Activated naive CD8-positive, alpha-beta T cell treated with anti-CD3 and anti-CD28 coated beads for 36 hours (primary cell): ENCODE measurements around the gene ANKRD11. TPM values are rescaled to one million over a fixed set of nuclear protein-coding genes. Genes with fewer than 3 reads are reported as not detected.
A peak's percentile ranks its signal among the peaks of the same experiment; 100 is the strongest.

Experiments
- DNase-seq: peaks from one replicate; pipeline ENCODE4 v3.0.0; 2021
- H3K27ac Mint-ChIP-seq: one replicate; pipeline ENCODE4 v1.8.0; 2022; ENCODE audit warnings: mild to moderate bottlenecking, moderate library complexity, mixed read lengths
- H3K27me3 Mint-ChIP-seq: one replicate; pipeline ENCODE4 v1.8.0; 2022; ENCODE audit warnings: mild to moderate bottlenecking, mixed read lengths
- H3K36me3 Mint-ChIP-seq: one replicate; pipeline ENCODE4 v1.8.0; 2021; ENCODE audit warnings: mild to moderate bottlenecking, mixed read lengths
- H3K4me1 Mint-ChIP-seq: one replicate; pipeline ENCODE4 v1.8.0; 2021; ENCODE audit warnings: mixed read lengths
- H3K4me3 Mint-ChIP-seq: one replicate; pipeline ENCODE4 v1.8.0; 2022; ENCODE audit warnings: mild to moderate bottlenecking, moderate library complexity, mixed read lengths
- H3K9me3 Mint-ChIP-seq: one replicate; pipeline ENCODE4 v1.8.0; 2022; ENCODE audit warnings: mixed read lengths
- total RNA-seq, 2 experiments: library from RNA; stranded (reverse); gene quantifications; one replicate each; pipeline ENCODE4 v1.2.3, GENCODE V29; 2021

Gene ANKRD11
- total RNA-seq, 2 experiments from 2014 or later, result 129 to 142 TPM

DNA sequence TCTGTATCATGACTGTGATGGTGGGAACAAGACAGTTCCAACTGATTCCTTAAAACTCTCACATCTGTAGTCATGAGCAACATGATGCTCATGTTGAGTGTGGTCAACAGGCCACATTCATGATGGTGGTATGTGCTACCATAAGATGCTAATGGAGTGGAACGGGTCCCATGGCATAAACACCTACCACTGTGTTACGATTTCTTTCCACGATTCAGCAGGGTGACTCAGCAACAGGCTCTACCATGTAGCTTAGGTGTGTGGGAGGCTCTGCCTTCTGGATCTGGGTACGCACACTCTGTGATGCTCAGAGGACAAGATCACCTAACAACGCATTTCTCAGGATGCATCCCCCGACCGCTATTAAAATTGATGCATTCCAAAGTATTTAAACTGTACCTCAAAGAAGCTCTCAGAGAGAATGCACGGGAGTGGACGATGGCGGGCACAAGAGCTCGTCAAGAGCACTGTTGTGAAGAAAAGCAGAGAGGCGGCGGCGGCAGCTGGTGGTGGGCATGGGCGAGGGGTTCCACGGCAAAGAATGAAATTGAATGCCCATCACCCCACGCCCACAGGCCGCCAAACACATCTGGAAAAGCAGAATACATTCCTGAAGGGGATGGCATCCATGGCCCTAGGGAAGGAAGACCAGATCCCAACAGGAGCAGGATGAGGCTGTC, 139.5 kb downstream of the ANKRD11 start:
- Mint-ChIP-seq H3K27ac (peak overlapping the region; percentile 87), H3K27me3 (no peaks in the 10 kb centered on the region), H3K36me3 (peaks cover 42% of the 10 kb centered on the region), H3K4me3 (no peak overlapping the region), H3K9me3 (no peaks in the 10 kb centered on the region), H3K4me1 (peaks cover 88% of the 10 kb centered on the region)
- peak; percentile 64 for DNase-seq

DNA sequence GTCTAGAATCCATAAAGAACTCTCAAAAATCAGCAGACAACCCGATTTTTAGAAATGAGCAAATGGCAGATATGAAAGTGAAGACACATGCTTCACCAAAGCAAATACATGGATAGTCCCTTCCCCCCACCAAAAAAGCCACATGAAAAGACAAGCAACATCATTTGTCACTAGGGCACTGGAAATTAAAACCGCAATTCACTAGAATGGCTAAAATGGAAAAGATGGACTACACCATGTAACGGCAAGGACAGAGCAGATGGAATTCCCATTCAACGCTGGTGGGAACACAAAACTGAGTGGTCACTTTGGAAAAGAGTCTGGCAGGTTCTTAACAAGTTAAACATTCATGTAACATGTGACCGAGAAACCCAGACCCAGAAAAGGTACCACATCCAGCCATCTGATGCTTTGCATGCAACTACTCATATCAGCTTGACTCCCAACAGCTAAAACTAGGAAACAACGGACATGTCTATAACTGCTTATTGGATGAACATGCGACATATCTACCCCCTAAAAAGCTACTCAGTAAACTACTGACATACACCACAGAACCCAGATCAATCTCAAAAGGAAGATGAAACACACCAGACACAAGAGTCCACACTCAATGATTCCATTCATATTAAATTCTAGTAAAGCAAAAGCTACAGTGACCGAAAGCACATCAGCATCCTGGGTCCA, 140.3 kb downstream of the ANKRD11 start:
- Mint-ChIP-seq H3K27ac (peak overlapping the region; percentile 87), H3K27me3 (no peaks in the 10 kb centered on the region), H3K36me3 (peaks cover 36% of the 10 kb centered on the region), H3K4me3 (peak overlapping the region; percentile 30), H3K9me3 (no peaks in the 10 kb centered on the region), H3K4me1 (peaks cover 87% of the 10 kb centered on the region)
- no peak for DNase-seq

DNA sequence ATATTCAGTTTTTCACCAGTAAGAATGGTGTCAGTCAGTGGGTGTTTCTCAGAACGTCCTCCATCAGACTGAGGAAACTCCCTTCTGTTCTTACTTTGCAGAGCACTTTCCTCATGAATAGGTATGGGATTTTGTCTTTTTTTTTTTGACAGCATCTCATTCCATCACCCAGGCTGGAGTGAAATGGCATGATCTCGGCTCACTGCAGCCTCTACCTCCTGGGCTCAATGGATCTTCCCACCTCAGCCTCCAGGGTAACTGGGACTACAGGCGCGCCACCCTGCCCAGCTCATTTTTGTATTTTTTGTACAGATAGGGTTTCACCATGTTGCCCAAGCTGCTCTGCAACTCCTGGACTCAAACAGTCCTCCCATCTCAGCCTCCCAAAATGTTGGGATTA, 142.6 kb downstream of the ANKRD11 start:
- Mint-ChIP-seq H3K36me3 (peaks cover 44% of the 10 kb centered on the region), H3K4me3 (no peak overlapping the region), H3K9me3 (no peaks in the 10 kb centered on the region), H3K4me1 (peaks cover 89% of the 10 kb centered on the region), H3K27me3 (no peaks in the 10 kb centered on the region), H3K27ac (peak overlapping the region; percentile 60)
- DNase-seq, result no peak

DNA sequence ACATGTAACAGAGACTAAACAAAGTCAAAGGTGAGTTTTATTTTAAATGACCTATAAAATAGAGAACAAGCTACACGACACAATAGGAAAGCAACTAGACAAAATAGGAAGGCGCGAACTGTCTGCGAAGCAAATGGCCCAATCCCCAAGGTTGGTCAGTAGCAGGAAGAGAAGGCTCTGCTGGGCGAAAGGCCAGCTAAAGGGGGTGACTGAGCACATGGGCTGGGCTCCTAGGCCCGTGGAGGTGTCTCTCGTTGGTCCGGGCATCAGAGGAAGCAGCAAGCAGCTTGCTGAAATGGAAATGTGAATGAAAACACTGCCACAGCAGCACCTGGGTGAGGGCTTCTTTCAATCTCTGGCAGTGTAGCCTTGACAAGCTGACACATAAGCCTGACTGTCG, 143.5 kb downstream of the ANKRD11 start:
- H3K27me3 Mint-ChIP-seq, result no peaks in the 10 kb centered on the region
- DNase-seq, result no peak
- H3K27ac Mint-ChIP-seq, result peak overlapping the region; percentile 67
- H3K36me3 Mint-ChIP-seq, result peaks cover 44% of the 10 kb centered on the region
- peaks cover 85% of the 10 kb centered on the region for H3K4me1 Mint-ChIP-seq
- no peaks in the 10 kb centered on the region for H3K9me3 Mint-ChIP-seq
- H3K4me3 Mint-ChIP-seq, result no peak overlapping the region

DNA sequence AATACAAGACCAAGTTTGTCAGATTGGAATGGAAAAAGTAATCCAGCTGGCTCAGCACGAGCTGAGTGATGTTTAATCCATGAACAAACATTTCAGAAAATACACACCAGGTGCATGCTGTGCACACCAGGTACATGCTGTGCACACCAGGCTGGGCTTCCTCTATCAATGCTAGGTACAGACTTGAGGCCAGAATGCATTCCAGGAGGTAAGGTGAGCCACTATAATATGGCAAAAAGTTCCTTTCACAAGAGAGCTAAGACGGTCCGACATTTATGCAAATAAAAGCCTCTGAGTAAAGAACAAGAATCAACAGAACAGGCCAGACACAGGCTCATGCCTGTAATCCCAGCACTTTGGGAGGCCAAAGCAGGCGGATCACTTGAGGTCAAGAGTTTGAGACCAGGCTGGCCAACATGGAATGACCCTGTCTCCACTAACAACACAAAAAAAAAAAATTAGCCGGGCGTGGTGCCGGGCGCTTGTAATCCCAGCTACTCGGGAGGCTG, 144.7 kb downstream of the ANKRD11 start:
- Mint-ChIP-seq H3K27ac (peak overlapping the region; percentile 67), H3K4me1 (peaks cover 81% of the 10 kb centered on the region), H3K27me3 (no peaks in the 10 kb centered on the region)

DNA sequence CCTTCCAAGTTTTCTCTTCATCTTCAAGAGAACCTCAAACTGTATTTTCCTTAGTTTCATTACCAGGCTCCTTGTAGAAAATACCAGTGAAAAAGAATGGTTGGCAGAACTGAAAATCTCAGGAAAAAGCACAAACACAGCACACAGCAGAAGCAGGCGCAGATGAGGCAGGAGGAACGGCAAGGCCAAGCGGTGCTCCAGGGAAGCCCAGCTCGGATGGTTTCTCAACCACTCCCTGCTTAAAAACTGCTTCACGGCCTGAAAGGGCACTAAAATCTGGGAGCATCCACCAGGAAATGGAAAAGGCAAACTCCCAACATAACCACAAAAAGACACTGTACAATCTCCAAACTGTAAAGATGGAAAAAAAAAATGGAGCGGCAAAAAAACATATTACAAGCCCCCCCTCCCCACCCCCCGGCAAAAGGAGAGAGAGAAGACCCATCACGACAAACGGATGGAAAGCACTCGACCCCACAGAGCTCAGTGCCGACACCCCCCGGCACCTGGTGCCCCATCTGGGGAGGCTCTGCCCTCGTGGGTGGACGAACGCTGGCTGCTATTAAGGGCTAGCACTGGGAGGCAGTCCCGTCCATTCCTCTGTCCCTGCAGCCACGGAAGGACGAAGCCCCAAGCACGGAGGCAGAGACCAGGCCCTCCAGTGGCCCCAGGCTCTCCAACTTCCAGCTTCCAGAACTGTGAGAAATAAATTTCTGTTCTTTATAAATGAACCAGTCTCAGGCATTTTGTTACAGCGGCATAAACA, 145.3 kb downstream of the ANKRD11 start:
- Mint-ChIP-seq H3K27ac (no peak overlapping the region), H3K36me3 (peaks cover 29% of the 10 kb centered on the region), H3K4me1 (peaks cover 80% of the 10 kb centered on the region), H3K9me3 (no peaks in the 10 kb centered on the region), H3K4me3 (no peak overlapping the region), H3K27me3 (no peaks in the 10 kb centered on the region)
- no peak for DNase-seq

More for the DNA sequence above, 144.7 kb downstream of the ANKRD11 start:
- Mint-ChIP-seq H3K9me3 (no peaks in the 10 kb centered on the region), H3K4me3 (no peak overlapping the region), H3K36me3 (peaks cover 35% of the 10 kb centered on the region)
- DNase-seq, result no peak

DNA sequence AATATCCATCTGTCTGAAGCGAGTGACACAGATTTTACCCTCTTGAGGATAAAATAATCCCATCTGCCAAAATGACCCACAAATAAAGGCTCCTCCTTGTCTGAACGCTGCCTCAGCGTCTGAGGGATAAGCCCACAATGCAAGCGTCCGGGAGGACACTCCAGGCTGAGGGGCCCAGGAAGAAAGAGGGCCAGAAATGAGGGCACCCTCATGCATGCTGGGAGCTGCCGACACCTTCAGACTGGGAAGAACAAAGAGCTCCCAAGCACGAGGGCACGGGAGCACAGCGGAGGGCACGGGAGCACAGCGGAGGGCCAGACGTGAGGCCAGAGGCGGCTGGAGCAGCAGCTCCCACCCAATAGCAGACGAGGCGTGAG, 145.9 kb downstream of the ANKRD11 start:
- H3K4me3 Mint-ChIP-seq, result no peak overlapping the region
- H3K27ac Mint-ChIP-seq, result no peak overlapping the region
- no peak for DNase-seq
- no peaks in the 10 kb centered on the region for H3K27me3 Mint-ChIP-seq
- peaks cover 24% of the 10 kb centered on the region for H3K36me3 Mint-ChIP-seq
- peaks cover 78% of the 10 kb centered on the region for H3K4me1 Mint-ChIP-seq
- H3K9me3 Mint-ChIP-seq, result no peaks in the 10 kb centered on the region

DNA sequence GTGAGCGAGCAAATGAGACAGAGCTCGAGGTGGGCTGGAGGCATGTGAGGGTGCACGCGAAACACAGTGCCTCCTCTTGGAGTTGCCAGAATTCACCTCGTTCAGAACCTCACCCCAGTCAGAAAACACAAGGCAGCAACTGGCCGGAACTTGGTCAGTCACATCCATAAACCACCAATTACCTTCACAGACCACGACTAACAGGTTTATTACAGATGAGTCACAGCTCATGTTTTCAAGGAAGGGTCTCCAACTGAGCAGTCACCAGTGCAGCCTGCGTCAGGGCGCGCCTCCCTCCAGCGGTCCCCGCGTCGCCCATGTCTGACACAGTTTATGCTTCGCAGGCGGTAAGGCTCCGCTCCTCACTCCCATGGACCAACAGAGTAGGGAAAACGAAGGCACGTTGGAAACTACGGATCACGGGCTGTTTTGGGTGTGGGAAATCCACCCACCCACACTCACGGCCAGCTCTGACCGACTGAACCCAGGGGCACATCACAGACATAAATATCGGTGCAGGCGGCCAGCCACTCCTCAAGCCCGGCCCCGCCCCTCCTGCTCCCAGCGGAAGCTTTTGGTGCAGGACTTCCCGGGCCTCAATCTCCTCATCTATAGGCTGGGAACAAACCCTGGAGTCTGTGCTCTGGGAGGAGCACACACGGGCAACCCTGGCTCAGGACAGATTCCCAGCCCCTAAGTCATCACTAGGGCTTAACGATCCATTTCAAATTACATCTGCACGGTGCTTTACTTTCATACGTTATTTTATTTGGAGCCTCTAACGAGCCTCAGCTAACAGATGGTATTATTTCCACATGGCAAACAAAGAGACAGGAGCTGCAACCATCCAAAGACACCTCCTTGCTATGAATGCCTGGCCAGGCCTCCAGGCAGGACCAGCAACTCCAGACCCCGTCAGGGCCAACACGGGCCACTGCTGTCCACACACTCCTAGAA, 146.6 kb downstream of the ANKRD11 start:
- Mint-ChIP-seq H3K4me3 (no peak overlapping the region), H3K27ac (peak overlapping the region; percentile 64)
- DNase-seq, result no peak

DNA sequence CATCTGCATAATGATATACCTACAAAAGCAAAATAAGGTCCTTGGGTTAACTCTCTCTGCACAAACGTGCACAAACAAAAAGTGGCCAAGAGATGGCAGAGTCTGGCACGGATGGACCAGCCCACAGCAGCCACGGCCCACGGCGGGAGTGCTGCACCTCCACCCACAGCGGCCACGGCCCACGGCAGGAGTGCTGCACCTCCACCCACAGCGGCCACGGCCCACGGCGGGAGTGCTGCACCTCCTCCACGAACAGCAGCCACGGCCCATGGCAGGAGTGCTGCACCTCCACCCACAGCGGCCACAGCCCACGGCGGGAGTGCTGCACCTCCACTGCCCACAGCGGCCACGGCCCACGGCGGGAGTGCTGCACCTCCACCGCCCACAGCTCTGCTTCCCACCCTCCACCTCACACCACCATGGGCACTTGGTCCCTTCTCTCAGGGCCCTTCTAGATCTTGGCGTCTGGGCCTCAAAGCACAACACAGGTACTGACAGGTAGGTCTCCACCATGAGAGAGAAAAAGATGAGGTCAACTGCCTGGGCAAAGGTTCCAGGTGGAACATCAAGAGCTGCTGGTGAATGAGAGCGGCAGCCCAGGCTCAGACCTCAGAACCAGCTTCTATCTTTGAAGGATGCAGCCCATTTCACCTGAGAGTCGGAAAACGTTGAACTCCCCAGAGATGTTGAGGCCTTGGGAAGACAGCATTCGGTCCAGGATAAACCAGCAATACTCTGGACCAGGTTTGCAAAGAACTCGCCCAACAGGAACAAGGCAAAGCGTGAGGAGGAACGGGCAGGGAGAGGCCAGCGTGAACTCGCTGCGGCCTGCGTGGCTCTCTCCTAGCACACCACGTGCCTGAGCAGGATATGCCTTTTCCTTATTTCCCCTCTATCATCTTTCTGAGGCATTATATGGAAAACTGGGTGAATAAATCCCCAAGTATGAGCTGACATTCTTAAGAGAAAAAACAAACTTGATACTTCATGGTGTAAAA, 148.4 kb downstream of the ANKRD11 start:
- H3K36me3 Mint-ChIP-seq, result peaks cover 21% of the 10 kb centered on the region
- peak overlapping the region; percentile 31 for H3K27ac Mint-ChIP-seq
- no peak overlapping the region for H3K4me3 Mint-ChIP-seq
- H3K4me1 Mint-ChIP-seq, result peaks cover 67% of the 10 kb centered on the region
- no peaks in the 10 kb centered on the region for H3K27me3 Mint-ChIP-seq
- no peaks in the 10 kb centered on the region for H3K9me3 Mint-ChIP-seq
- no peak for DNase-seq

More for the DNA sequence above, 146.6 kb downstream of the ANKRD11 start:
- H3K4me1 Mint-ChIP-seq, result peaks cover 77% of the 10 kb centered on the region
- H3K27me3 Mint-ChIP-seq, result no peaks in the 10 kb centered on the region
- H3K36me3 Mint-ChIP-seq, result peaks cover 24% of the 10 kb centered on the region
- H3K9me3 Mint-ChIP-seq, result no peaks in the 10 kb centered on the region

DNA sequence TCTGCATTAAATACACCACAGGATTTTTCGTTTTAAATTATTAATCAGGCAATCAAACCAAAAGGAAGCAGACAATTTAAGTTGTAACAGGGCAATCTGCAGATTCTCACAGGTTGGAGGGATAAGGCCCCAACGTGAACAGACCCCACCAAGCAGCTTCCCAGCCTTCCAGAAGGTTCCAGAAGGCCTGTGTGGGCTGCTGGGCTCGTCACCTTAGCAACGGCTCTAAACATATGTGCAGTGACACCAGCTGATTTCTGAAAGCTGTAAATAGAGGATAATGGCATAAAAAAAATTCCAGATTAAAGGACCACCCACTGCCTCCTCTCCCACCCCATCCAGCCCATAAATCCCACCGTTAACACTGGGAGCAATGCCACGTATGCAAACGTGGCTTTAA, 149.1 kb downstream of the ANKRD11 start:
- no peaks in the 10 kb centered on the region for H3K9me3 Mint-ChIP-seq
- H3K4me1 Mint-ChIP-seq, result peaks cover 65% of the 10 kb centered on the region
- DNase-seq, result no peak
- H3K36me3 Mint-ChIP-seq, result peaks cover 15% of the 10 kb centered on the region
- H3K27ac Mint-ChIP-seq, result no peak overlapping the region
- no peak overlapping the region for H3K4me3 Mint-ChIP-seq
- no peaks in the 10 kb centered on the region for H3K27me3 Mint-ChIP-seq

DNA sequence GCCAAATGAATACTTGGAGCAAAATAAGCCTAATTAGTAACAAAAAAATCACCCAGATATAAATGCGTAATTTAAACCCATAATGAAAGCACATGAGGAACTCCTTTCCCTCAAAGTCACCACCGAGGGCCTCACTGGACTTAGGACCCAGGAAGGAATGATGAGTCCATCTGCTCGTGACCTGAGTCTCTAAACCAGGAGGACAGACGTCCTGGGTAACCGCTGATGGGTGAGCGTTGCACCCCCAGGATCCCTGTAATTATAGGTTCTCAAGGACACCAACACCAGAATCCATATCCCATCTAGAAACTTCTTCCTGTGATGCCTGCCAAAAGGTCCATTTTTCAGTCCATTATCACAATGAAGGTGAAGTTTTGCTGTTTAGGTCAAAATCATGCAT, 151.5 kb downstream of the ANKRD11 start:
- H3K27me3 Mint-ChIP-seq, result no peaks in the 10 kb centered on the region
- peak overlapping the region; percentile 45 for H3K27ac Mint-ChIP-seq
- DNase-seq, result no peak
- no peak overlapping the region for H3K4me3 Mint-ChIP-seq
- peaks cover 9% of the 10 kb centered on the region for H3K36me3 Mint-ChIP-seq
- no peaks in the 10 kb centered on the region for H3K9me3 Mint-ChIP-seq
- peaks cover 67% of the 10 kb centered on the region for H3K4me1 Mint-ChIP-seq

DNA sequence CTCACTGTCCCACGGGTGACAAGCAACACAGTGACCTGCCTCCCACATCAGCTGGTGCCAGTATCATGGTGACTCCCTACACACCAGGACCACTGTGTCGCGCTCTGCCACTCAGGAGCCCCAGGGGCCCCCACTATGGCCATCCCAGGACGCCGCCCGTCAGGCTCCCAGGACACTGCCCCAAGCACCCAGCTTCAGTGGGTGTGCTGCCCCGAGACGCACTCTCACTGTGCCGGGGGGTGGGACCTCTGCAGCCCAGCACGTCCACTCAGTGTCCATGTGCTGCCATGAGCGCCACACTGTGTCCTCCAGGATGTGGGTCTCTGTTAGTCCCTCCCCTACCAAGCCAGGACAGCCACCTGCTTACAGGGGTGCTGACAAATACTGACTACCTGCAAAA, 152.4 kb downstream of the ANKRD11 start:
- Mint-ChIP-seq H3K9me3 (no peaks in the 10 kb centered on the region), H3K4me1 (peaks cover 67% of the 10 kb centered on the region), H3K27me3 (no peaks in the 10 kb centered on the region), H3K36me3 (peaks cover 3% of the 10 kb centered on the region), H3K27ac (no peak overlapping the region), H3K4me3 (no peak overlapping the region)
- no peak for DNase-seq

DNA sequence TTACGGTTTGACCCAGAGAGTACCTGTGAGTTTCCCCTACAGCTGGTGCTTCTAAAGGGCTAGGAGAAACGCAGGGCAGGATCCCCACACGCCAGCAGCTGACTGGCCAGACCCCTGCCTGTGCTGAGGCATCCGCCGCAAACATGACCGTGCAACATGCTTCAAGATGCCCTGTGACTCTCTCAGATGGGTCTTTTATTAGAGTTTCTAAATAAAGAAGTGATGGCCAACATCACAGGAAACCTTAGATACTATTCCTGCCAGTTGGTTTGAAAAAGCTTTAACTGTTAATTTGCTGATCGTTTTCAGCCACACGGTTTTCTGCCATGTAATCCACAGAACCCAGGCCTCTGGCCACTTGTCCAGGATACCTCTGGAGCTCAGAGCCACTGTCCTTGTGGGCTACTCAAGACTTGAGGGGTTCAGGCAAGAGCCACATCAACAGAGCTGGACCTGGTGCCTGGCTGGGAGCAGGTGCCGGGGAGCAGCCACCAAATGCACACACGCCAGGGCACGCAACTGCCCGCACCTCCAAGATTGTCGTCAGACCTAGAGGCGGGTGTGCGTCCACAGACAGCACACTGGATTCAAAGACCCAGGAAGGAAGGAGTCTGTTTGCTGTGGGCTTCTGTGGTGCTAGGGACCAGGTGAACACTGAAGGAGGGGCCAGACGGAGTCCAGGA, 154.4 kb downstream of the ANKRD11 start:
- Mint-ChIP-seq H3K9me3 (no peaks in the 10 kb centered on the region), H3K36me3 (peaks cover 4% of the 10 kb centered on the region), H3K27ac (peak overlapping the region; percentile 60), H3K27me3 (no peaks in the 10 kb centered on the region), H3K4me3 (no peak overlapping the region), H3K4me1 (peaks cover 75% of the 10 kb centered on the region)
- DNase-seq, result no peak
